A549 (cell line): ENCODE data around the gene ARHGAP26.

ENCODE experiments used
- CHD2 ChIP-seq: fragments of 150-350 bp; IDR thresholded peaks from 2 replicates; pipeline ENCODE4 v1.6.1; 2014; ENCODE audit warnings: low read length; ENCODE audit not compliant: partially characterized antibody
- CHD4 ChIP-seq: fragments of 200-600 bp; sonication (generic); IDR thresholded peaks from 2 replicates; pipeline ENCODE4 v1.6.1; 2016; ENCODE audit warnings: antibody characterized with exemption, mild to moderate bottlenecking, borderline replicate concordance
- FOSL2 ChIP-seq, 2 experiments: fragments of 450-650 bp in 1 of 2; fragments of >200 bp in 1 of 2; sonication (Bioruptor Twin) in 1 of 2; formaldehyde crosslinking; IDR thresholded peaks; 2 replicates each; pipeline versions ENCODE4 v1.5.0 to v1.6.1; 2016 to 2020; ENCODE audit warnings: mild to moderate bottlenecking in 1 of 2, moderate library complexity in 1 of 2
- MYC ChIP-seq: IDR thresholded peaks from 2 replicates; pipeline ENCODE4 v1.6.1; 2012; ENCODE audit warnings: mild to moderate bottlenecking, inconsistent platforms, low read length, improper control_type of control experiment, borderline replicate concordance
- PHF8 ChIP-seq: fragments of 200-600 bp; sonication (generic); IDR thresholded peaks from 2 replicates; pipeline ENCODE4 v1.6.1; 2016; ENCODE audit warnings: low read depth, mild to moderate bottlenecking, antibody characterized with exemption, moderate library complexity, borderline replicate concordance
- POLR2A ChIP-seq: IDR thresholded peaks from 2 replicates; pipeline ENCODE4 v1.6.1; 2012; ENCODE audit warnings: mild to moderate bottlenecking, low read length
- RARB ChIP-seq: fragments of 250-450 bp; sonication (Bioruptor Pico); IDR thresholded peaks from 2 replicates; pipeline ENCODE4 v1.8.0; 2021; ENCODE audit warnings: mild to moderate bottlenecking, moderate library complexity
- TP53 ChIP-seq: fragments of 250-450 bp; sonication (Bioruptor Pico); IDR thresholded peaks from 2 replicates; pipeline ENCODE4 v1.5.0; 2021; ENCODE audit warnings: mild to moderate bottlenecking, moderate library complexity
- USF2 ChIP-seq: fragments of 450-650 bp; IDR thresholded peaks from 2 replicates; pipeline ENCODE4 v1.6.1; 2014; ENCODE audit warnings: antibody characterized with exemption
- ZFP36 ChIP-seq: fragments of 450-650 bp; IDR thresholded peaks from 2 replicates; pipeline ENCODE4 v1.6.1; 2014; ENCODE audit warnings: borderline replicate concordance; ENCODE audit not compliant: partially characterized antibody
- TF ChIP-seq, protein P1 (sequence below): fragments of >200 bp; sonication (Bioruptor Twin); formaldehyde crosslinking; IDR thresholded peaks from 3 replicates; pipeline ENCODE4 v1.5.1; 2016
- TF ChIP-seq, protein P2 (sequence below): IDR thresholded peaks from 2 replicates; pipeline ENCODE4 v1.6.1; 2012; ENCODE audit warnings: low read depth, borderline replicate concordance

GRCh38 chr5:142783601-142784341, 13.6 kb downstream of the ARHGAP26 start:
- TF ChIP-seq CHD2 (no peak), CHD4 (no peak), RARB (CRISPR knock-in tag) (no peak), USF2 (no peak), POLR2A (no peak), ZFP36 (no peak), FOSL2 (IDR thresholded peaks at IDR 0.05) (no peak), FOSL2 (CRISPR knock-in tag; IDR thresholded peaks at IDR 0.05) (no peak), TP53 (no peak), PHF8 (no peak), MYC (no peak)
- TF ChIP-seq, protein P1, sequence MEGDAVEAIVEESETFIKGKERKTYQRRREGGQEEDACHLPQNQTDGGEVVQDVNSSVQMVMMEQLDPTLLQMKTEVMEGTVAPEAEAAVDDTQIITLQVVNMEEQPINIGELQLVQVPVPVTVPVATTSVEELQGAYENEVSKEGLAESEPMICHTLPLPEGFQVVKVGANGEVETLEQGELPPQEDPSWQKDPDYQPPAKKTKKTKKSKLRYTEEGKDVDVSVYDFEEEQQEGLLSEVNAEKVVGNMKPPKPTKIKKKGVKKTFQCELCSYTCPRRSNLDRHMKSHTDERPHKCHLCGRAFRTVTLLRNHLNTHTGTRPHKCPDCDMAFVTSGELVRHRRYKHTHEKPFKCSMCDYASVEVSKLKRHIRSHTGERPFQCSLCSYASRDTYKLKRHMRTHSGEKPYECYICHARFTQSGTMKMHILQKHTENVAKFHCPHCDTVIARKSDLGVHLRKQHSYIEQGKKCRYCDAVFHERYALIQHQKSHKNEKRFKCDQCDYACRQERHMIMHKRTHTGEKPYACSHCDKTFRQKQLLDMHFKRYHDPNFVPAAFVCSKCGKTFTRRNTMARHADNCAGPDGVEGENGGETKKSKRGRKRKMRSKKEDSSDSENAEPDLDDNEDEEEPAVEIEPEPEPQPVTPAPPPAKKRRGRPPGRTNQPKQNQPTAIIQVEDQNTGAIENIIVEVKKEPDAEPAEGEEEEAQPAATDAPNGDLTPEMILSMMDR: no peak
- TF ChIP-seq, protein P2, sequence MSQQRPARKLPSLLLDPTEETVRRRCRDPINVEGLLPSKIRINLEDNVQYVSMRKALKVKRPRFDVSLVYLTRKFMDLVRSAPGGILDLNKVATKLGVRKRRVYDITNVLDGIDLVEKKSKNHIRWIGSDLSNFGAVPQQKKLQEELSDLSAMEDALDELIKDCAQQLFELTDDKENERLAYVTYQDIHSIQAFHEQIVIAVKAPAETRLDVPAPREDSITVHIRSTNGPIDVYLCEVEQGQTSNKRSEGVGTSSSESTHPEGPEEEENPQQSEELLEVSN: no peak
